ENCODE results near the gene WDR35. TPM values are rescaled to one million over a fixed set of nuclear protein-coding genes. Genes with fewer than 3 reads are reported as not detected.
A peak's percentile ranks its signal among the peaks of the same experiment; 100 is the strongest.

WDR35 gene
- total RNA-seq, 4 donors from 2014 or later = 16.3 to 24.3 (median 21.2) TPM

DNA sequence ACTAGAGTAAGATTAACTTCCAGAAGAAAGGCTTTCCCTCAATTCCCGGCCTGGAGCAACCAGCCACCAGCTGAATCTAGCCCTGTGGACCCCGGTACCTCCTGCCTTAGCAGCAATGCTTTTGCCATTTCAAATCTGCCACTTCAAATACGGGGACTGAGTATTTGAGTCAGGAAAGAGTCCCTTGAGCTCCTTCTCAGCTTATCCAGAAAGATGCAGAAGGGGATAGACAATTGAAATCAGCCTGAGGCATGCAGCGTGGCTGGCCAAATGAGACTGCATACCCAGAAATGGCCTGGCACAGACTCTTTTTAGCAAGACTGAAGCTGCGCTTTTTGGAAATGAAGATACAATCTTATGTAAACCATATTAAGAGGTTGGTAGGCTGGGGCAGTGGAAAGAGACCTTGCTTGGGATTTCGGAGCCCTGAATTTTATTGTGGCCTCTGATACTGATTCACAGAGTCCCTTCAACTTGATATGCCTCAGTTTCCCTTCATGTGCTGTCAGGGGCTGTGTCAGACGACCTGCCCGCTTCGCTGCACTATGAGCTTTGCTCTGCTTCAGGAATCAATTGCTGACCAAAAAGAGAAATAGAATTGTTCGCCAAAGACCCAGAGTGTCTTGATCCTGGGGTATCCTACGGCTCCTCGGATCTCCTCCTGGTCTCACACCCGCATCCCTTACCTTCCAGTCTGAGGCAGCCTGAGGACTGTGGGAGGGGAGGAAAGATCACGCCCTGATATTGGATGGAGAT lies 21.5 kb upstream of the WDR35 start:
- no peak overlapping the region for H3K27ac ChIP-seq
- TF ChIP-seq POLR2A (IDR thresholded peaks at IDR 0.05) (no peak), CTCF (IDR thresholded peaks at IDR 0.05) (no peak), EP300 (IDR thresholded peaks at IDR 0.05) (no peak)
- H3K36me3 ChIP-seq = no peaks in the 10 kb centered on the region
- H3K27me3 ChIP-seq = no peaks in the 10 kb centered on the region
- peak overlapping the region in 1 of 4 donors; percentile 69 for H3K4me3 ChIP-seq
- no peak for DNase-seq (ENCODE audit: low spot score in 2 of 2)
- WGBS, 2 donors = 80 to 84% methylated on average over 14 of the region's 14 CpGs
- peaks cover 0 to 21% (median 4%) of the 10 kb centered on the region in 4 donors for H3K4me1 ChIP-seq
- H3K9me3 ChIP-seq = peaks cover 0 to 6% (median 0%) of the 10 kb centered on the region in 4 donors

GRCh38 chr2:20008703-20009102 lies 18.8 kb upstream of the WDR35 start:
- H3K4me3 ChIP-seq = no peak overlapping the region
- WGBS, 2 donors = 81 to 88% methylated on average over 5 of the region's 5 CpGs
- H3K36me3 ChIP-seq = no peaks in the 10 kb centered on the region
- no peak overlapping the region for H3K27ac ChIP-seq
- no peaks in the 10 kb centered on the region for H3K9me3 ChIP-seq
- no peak for DNase-seq (ENCODE audit: low spot score in 2 of 2)
- peaks cover 0 to 21% (median 4%) of the 10 kb centered on the region in 4 donors for H3K4me1 ChIP-seq
- no peaks in the 10 kb centered on the region for H3K27me3 ChIP-seq
- TF ChIP-seq CTCF (IDR thresholded peaks at IDR 0.05) (no peak), EP300 (IDR thresholded peaks at IDR 0.05) (no peak), POLR2A (IDR thresholded peaks at IDR 0.05) (no peak)

- H3K9me3 ChIP-seq = no peaks in the 10 kb centered on the region
- 92 to 94% methylated on average over 15 of the region's 17 CpGs for WGBS, 2 donors
- H3K27me3 ChIP-seq = no peaks in the 10 kb centered on the region
- no peak overlapping the region for H3K27ac ChIP-seq
- H3K4me1 ChIP-seq = no peaks in the 10 kb centered on the region
- no peak overlapping the region for H3K4me3 ChIP-seq
- peaks cover 0 to 5% (median 0%) of the 10 kb centered on the region in 3 donors for H3K36me3 ChIP-seq
- DNase-seq (ENCODE audit: low spot score in 2 of 2) = no peak
- TF ChIP-seq EP300 (IDR thresholded peaks at IDR 0.05) (no peak), POLR2A (IDR thresholded peaks at IDR 0.05) (no peak), CTCF (IDR thresholded peaks at IDR 0.05) (no peak)
These were observed 16.1 kb upstream of the WDR35 start for GRCh38 chr2:20005891-20006470.

DNA sequence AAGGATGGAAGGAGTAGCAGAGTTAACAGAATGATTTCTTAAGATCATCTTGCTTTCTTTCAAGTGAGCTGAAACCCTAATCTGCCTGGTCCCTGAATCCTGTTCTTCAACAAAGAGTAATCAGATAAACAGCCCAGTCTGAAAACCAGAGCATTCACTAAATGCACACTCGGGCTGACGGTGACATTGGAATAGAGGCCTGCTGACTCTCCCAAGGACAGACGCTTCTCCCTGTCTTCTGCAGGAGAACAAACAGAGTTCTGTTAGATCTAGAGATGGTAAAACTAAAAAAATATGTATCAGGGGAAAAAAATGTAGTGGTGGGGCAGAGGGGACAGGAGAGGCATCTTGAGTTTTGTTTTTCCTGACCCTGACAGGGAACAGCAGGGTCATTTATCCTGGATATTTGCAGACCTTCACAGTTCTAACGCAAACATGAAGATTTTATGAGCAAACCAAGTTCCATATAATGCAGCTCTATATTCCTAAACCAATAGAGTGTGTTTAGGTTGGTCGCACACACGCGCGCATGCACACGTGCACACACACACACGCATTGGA lies 15.2 kb upstream of the WDR35 start:
- H3K9me3 ChIP-seq = no peaks in the 10 kb centered on the region
- WGBS, 2 donors = 81 to 82% methylated on average over 10 of the region's 10 CpGs
- no peaks in the 10 kb centered on the region for H3K4me1 ChIP-seq
- H3K36me3 ChIP-seq = peaks cover 0 to 5% (median 0%) of the 10 kb centered on the region in 3 donors
- TF ChIP-seq CTCF (IDR thresholded peaks at IDR 0.05) (no peak), EP300 (IDR thresholded peaks at IDR 0.05) (no peak), POLR2A (IDR thresholded peaks at IDR 0.05) (no peak)
- H3K4me3 ChIP-seq = no peak overlapping the region
- H3K27me3 ChIP-seq = no peaks in the 10 kb centered on the region
- no peak for DNase-seq (ENCODE audit: low spot score in 2 of 2)
- no peak overlapping the region for H3K27ac ChIP-seq

DNA sequence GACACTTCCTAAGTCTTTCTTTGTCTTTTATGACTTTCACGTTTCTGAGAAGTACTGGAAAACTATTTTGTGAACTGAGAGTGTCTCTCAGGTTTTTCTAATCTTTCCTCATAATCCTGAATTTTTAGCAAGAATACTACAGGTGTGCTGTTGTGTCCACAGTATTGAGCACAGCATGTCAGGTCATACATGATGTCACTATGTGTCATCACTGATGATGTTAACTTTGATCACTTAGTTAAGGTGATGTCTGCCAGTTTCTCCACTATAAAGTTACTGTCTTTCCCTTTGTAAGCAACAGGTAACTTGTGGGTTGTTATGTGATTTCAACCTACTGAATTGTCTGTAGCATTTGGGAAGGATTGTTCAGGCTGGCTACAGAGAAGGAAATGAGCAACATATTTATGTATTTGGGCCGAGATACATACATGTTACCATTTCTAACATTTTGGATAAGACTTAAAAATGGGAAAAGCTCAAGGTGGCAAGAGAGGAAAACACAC lies 11.5 kb upstream of the WDR35 start:
- no peaks in the 10 kb centered on the region for H3K9me3 ChIP-seq
- TF ChIP-seq POLR2A (IDR thresholded peaks at IDR 0.05) (no peak), CTCF (IDR thresholded peaks at IDR 0.05) (no peak), EP300 (IDR thresholded peaks at IDR 0.05) (no peak)
- H3K4me1 ChIP-seq = no peaks in the 10 kb centered on the region
- H3K27ac ChIP-seq = no peak overlapping the region
- WGBS, 2 donors = 75 to 79% methylated on average over 2 of the region's 2 CpGs
- H3K4me3 ChIP-seq = no peak overlapping the region
- no peak for DNase-seq (ENCODE audit: low spot score in 2 of 2)
- H3K27me3 ChIP-seq = no peaks in the 10 kb centered on the region
- peaks cover 0 to 5% (median 0%) of the 10 kb centered on the region in 3 donors for H3K36me3 ChIP-seq

Measured in tibial nerve (tissue), 4 donors.